ENCODE results near the gene VSIG2.

VSIG2 gene

GRCh38 chr11:124722176-124722575 lies 29.9 kb downstream of the VSIG2 start:
- no peak for DNase-seq (ENCODE audit: low read depth)

GRCh38 chr11:124719534-124719933 lies 32.5 kb downstream of the VSIG2 start:
- DNase-seq (ENCODE audit: low read depth): no peak

- DNase-seq (ENCODE audit: low read depth): no peak
These were observed 33.3 kb downstream of the VSIG2 start for GRCh38 chr11:124718801-124719200.

GRCh38 chr11:124717786-124718651 lies 34.0 kb downstream of the VSIG2 start:
- no peak for DNase-seq (ENCODE audit: low read depth)

- DNase-seq (ENCODE audit: low read depth): no peak
These were observed 34.7 kb downstream of the VSIG2 start for GRCh38 chr11:124717421-124717785.

GRCh38 chr11:124716591-124716990 lies 35.5 kb downstream of the VSIG2 start:
- no peak for DNase-seq (ENCODE audit: low read depth)

GRCh38 chr11:124712392-124712791 lies 39.7 kb downstream of the VSIG2 start:
- DNase-seq (ENCODE audit: low read depth): no peak

GRCh38 chr11:124707829-124708228 lies 44.2 kb downstream of the VSIG2 start:
- no peak for DNase-seq (ENCODE audit: low read depth)

GRCh38 chr11:124700028-124700427 lies 52.0 kb downstream of the VSIG2 start:
- DNase-seq (ENCODE audit: low read depth): no peak

GRCh38 chr11:124699547-124699946 lies 52.5 kb downstream of the VSIG2 start:
- no peak for DNase-seq (ENCODE audit: low read depth)

Data from activated T-cell treated with anti-CD3 and anti-CD28 coated beads for 48 hours (primary cell).